Transverse colon (tissue), 4 donors: ENCODE measurements around the gene MCF2L2. TPM values are rescaled to one million over a fixed set of nuclear protein-coding genes. Genes with fewer than 3 reads are reported as not detected.

ENCODE experiments used
- DNase-seq: peaks from one replicate; pipeline ENCODE4 v3.0.0-alpha.2; 2019
- H3K27ac ChIP-seq, 4 donors: fragments of 200-600 bp; sonication (generic); 2 replicates each; pipeline ENCODE4 v1.5.1; 2016 to 2018; ENCODE audit warnings: inconsistent platforms in 4 of 4
- H3K27me3 ChIP-seq: fragments of 200-600 bp; sonication (generic); 2 replicates; pipeline ENCODE4 v1.5.1; 2017; ENCODE audit warnings: inconsistent platforms
- H3K36me3 ChIP-seq, 4 donors: fragments of 200-600 bp; sonication (generic); 2 replicates each; pipeline ENCODE4 v1.5.1; 2017 to 2019; ENCODE audit warnings: inconsistent platforms in 4 of 4
- H3K4me1 ChIP-seq, 4 donors: fragments of 200-600 bp; sonication (generic); 2 replicates each; pipeline ENCODE4 v1.5.1; 2017 to 2020; ENCODE audit warnings: inconsistent platforms in 4 of 4
- H3K4me3 ChIP-seq, 4 donors: fragments of 200-600 bp; sonication (generic); 1 replicate in 1 of 4; 2 replicates in 3 of 4; pipeline versions ENCODE4 v1.5.1 to v1.6.1; 2017 to 2019; ENCODE audit warnings: inconsistent platforms in 4 of 4
- H3K9me3 ChIP-seq, 2 donors: fragments of 200-600 bp; sonication (generic); 2 replicates each; pipeline ENCODE4 v1.5.1; 2017 to 2019; ENCODE audit warnings: inconsistent platforms in 2 of 2
- CTCF ChIP-seq, 5 experiments: fragments of 200-600 bp in 3 of 5; fragments of 450-650 bp in 2 of 5; sonication (generic) in 3 of 5; IDR thresholded peaks; 1 replicate in 2 of 5; 2 replicates in 3 of 5; pipeline ENCODE4 v1.5.1; 2016 to 2017; ENCODE audit warnings: antibody characterized with exemption in 5 of 5, inconsistent platforms in 3 of 5, mild to moderate bottlenecking in 2 of 5, moderate library complexity in 1 of 5
- EP300 ChIP-seq: sonication (generic); formaldehyde crosslinking; IDR thresholded peaks from one replicate; pipeline ENCODE4 v1.6.1; 2017; ENCODE audit warnings: antibody characterized with exemption, low read depth
- POLR2A ChIP-seq: fragments of 450-650 bp; IDR thresholded peaks from one replicate; pipeline ENCODE4 v1.6.1; 2016; ENCODE audit warnings: antibody characterized with exemption, mild to moderate bottlenecking, moderate library complexity
- POLR2AphosphoS5 ChIP-seq, 3 donors: sonication (generic); formaldehyde crosslinking; IDR thresholded peaks; one replicate each; pipeline ENCODE4 v1.6.1; 2016; ENCODE audit warnings: antibody characterized with exemption in 3 of 3
- WGBS, 2 donors: methylation state at CpG; one replicate each; pipeline ENCODE4 v1.1.5; 2018; ENCODE audit warnings: low coverage in 1 of 2; 5-methylcytosine and 5-hydroxymethylcytosine counted together
- in situ Hi-C, 4 donors: fragments of 200-750 bp; cut with MboI; loops; one replicate each; pipeline versions ENCODE4 v1.15.0 to v1.15.1; 2017; ENCODE audit warnings: low sequenced_read_pairs in 3 of 4, low pct_ligation_motif_present in 1 of 4, low pct_unique_long_range_greater_than_20kb in 1 of 4
- intact Hi-C: fragments of 100-400 bp; cut with DNase I; formaldehyde crosslinking; loops from one replicate; pipeline ENCODE4 v1.15.1; 2023; ENCODE audit warnings: low total_unique reads
- total RNA-seq, 4 donors: library from RNA; depleted of rRNA; stranded (reverse); fragments of >200 nt; gene quantifications; one replicate each; pipeline ENCODE4 v1.1.0, GENCODE V29; 2016

MCF2L2 gene
- total RNA-seq, 4 donors from 2014 or later, result 0.20 to 3.7 (median 2.0) TPM

DNA sequence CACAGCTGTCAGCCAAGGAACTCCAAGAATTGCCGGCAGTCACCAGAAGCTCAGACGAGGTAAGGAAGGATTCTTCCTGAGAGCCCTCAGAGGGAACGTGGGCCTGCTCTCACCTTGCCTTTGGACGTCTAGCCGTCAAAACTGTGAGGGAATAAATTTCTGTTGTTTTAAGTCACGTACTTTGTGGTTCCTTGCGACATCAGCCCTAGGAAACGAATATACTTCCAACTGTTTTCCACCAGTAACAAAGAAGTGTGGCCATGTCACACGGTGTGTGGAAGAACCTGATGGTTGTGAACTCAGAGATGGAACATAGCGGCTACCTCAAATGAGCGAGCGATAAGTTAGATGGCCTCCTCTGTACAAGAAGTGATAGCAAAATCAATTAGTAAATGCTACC lies 216.3 kb downstream of the MCF2L2 start:
- intact Hi-C loops, result no loop called here
- Histone ChIP-seq H3K4me1 (peaks cover 0 to 6% (median 4%) of the 10 kb centered on the region in 4 donors), H3K27ac (peak overlapping the region in 1 of 4 donors; percentile 35), H3K4me3 (no peak overlapping the region), H3K27me3 (no peaks in the 10 kb centered on the region), H3K9me3 (no peaks in the 10 kb centered on the region), H3K36me3 (no peaks in the 10 kb centered on the region)
- TF ChIP-seq POLR2AphosphoS5 (IDR thresholded peaks at IDR 0.05), result no peak
- no peak for TF ChIP-seq POLR2A
- TF ChIP-seq EP300, result no peak
- 78% methylated on average over 12 of the region's 12 CpGs; no CpG with 5 or more reads in 1 of the 2 donors for WGBS, 2 donors
- DNase-seq, result no peak
- in situ Hi-C loops, result no loop called here

GRCh38 chr3:183211352-183211751 lies 217.1 kb downstream of the MCF2L2 start:
- peaks cover 0 to 6% (median 4%) of the 10 kb centered on the region in 4 donors for H3K4me1 ChIP-seq
- no peaks in the 10 kb centered on the region for H3K9me3 ChIP-seq
- intact Hi-C loops, result no loop called here
- H3K27ac ChIP-seq, result peak overlapping the region in 1 of 4 donors; percentile 33
- H3K36me3 ChIP-seq, result no peaks in the 10 kb centered on the region
- in situ Hi-C loops, result no loop called here
- no peak overlapping the region for H3K4me3 ChIP-seq
- no peak for DNase-seq
- 64 to 85% methylated on average over 4 to 13 of the region's 13 CpGs for WGBS, 2 donors
- no peaks in the 10 kb centered on the region for H3K27me3 ChIP-seq
- TF ChIP-seq POLR2A (no peak), EP300 (no peak), POLR2AphosphoS5 (IDR thresholded peaks at IDR 0.05) (no peak), CTCF (IDR thresholded peaks at IDR 0.05) (no peak)

GRCh38 chr3:183210862-183211341 lies 217.5 kb downstream of the MCF2L2 start:
- DNase-seq, result no peak
- Histone ChIP-seq H3K27me3 (no peaks in the 10 kb centered on the region), H3K4me1 (peaks cover 0 to 6% (median 4%) of the 10 kb centered on the region in 4 donors), H3K4me3 (no peak overlapping the region), H3K36me3 (no peaks in the 10 kb centered on the region), H3K27ac (peak overlapping the region in 1 of 4 donors; percentile 33), H3K9me3 (no peaks in the 10 kb centered on the region)
- 64 to 70% methylated on average over 9 of the region's 9 CpGs for WGBS, 2 donors
- in situ Hi-C loops (no loop called here), intact Hi-C loops (no loop called here)
- TF ChIP-seq EP300 (no peak), POLR2A (no peak), POLR2AphosphoS5 (IDR thresholded peaks at IDR 0.05) (no peak), CTCF (IDR thresholded peaks at IDR 0.05) (no peak)

- Histone ChIP-seq H3K4me3 (no peak overlapping the region), H3K9me3 (no peaks in the 10 kb centered on the region), H3K4me1 (peaks cover 0 to 6% (median 4%) of the 10 kb centered on the region in 4 donors), H3K27ac (peak overlapping the region in 1 of 4 donors; percentile 33), H3K27me3 (no peaks in the 10 kb centered on the region), H3K36me3 (no peaks in the 10 kb centered on the region)
- TF ChIP-seq EP300 (no peak), CTCF (IDR thresholded peaks at IDR 0.05) (no peak), POLR2AphosphoS5 (IDR thresholded peaks at IDR 0.05) (no peak), POLR2A (no peak)
- intact Hi-C loops (no loop called here), in situ Hi-C loops (no loop called here)
- 68 to 69% methylated on average over 5 of the region's 5 CpGs for WGBS, 2 donors
- DNase-seq, result no peak
Observed at GRCh38 chr3:183210341-183210740, 218.1 kb downstream of the MCF2L2 start.

DNA sequence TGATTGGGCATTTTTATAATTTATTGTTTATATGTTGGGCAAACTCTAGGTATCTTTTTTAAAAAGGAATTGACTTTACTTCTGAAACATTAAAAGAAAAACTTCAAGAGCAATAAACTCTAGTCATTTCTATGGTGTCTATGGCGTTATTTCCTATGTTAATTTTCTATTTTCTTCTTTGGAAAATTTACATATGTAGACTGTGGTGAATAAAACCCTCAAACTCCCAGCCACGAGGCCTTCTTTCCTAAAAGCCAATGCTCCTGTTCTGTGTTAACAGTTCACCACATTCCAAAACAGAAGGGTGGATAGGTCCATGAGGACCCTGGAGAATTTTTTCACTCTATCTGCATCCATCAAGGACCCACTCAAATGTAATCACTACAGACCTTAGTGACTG lies 219.6 kb downstream of the MCF2L2 start:
- peaks cover 0 to 5% (median 4%) of the 10 kb centered on the region in 4 donors for H3K4me1 ChIP-seq
- in situ Hi-C loops, result no loop called here
- intact Hi-C loops, result no loop called here
- H3K27me3 ChIP-seq, result no peaks in the 10 kb centered on the region
- H3K4me3 ChIP-seq, result no peak overlapping the region
- H3K36me3 ChIP-seq, result no peaks in the 10 kb centered on the region
- no peaks in the 10 kb centered on the region for H3K9me3 ChIP-seq
- DNase-seq, result no peak
- no peak for TF ChIP-seq POLR2AphosphoS5 (IDR thresholded peaks at IDR 0.05)
- no peak for TF ChIP-seq CTCF (IDR thresholded peaks at IDR 0.05)
- no peak for TF ChIP-seq EP300
- no peak for TF ChIP-seq POLR2A
- WGBS, 2 donors, result 84 to 89% methylated on average over 2 of the region's 2 CpGs
- no peak overlapping the region for H3K27ac ChIP-seq
